Measurements from ENCODE around the gene OTOG.

- TF ChIP-seq POLR2AphosphoS5 (IDR thresholded peaks at IDR 0.05; ENCODE audit: low read depth, low read length): no peak
- TF ChIP-seq, protein P1, sequence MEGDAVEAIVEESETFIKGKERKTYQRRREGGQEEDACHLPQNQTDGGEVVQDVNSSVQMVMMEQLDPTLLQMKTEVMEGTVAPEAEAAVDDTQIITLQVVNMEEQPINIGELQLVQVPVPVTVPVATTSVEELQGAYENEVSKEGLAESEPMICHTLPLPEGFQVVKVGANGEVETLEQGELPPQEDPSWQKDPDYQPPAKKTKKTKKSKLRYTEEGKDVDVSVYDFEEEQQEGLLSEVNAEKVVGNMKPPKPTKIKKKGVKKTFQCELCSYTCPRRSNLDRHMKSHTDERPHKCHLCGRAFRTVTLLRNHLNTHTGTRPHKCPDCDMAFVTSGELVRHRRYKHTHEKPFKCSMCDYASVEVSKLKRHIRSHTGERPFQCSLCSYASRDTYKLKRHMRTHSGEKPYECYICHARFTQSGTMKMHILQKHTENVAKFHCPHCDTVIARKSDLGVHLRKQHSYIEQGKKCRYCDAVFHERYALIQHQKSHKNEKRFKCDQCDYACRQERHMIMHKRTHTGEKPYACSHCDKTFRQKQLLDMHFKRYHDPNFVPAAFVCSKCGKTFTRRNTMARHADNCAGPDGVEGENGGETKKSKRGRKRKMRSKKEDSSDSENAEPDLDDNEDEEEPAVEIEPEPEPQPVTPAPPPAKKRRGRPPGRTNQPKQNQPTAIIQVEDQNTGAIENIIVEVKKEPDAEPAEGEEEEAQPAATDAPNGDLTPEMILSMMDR (IDR thresholded peaks at IDR 0.05; ENCODE audit: control extremely low read depth in 1 of 3, insufficient read depth in 1 of 3, low read depth in 1 of 3, low read length in 3 of 3): peak; percentile 48 to 61 (median 57); a peak in 3 of 4 replicates
- no peak for TF ChIP-seq POLR2A (IDR thresholded peaks at IDR 0.05; ENCODE audit: control extremely low read depth in 1 of 2, low read depth in 2 of 2, low read length in 2 of 2)
- TF ChIP-seq CHD7 (IDR thresholded peaks at IDR 0.05; ENCODE audit: insufficient replicate concordance, low read length): no peak
These were observed 48.6 kb upstream of the OTOG start for GRCh38 chr11:17498475-17498874.
